Measurements from ENCODE around the gene TMEM252. TPM values are rescaled to one million over a fixed set of nuclear protein-coding genes. Genes with fewer than 3 reads are reported as not detected.

The TMEM252 gene
- total RNA-seq, 1 donor from 2014 or later, result not detected

GRCh38 chr9:68493541-68493940 lies 47.1 kb downstream of the TMEM252 start:
- H3K36me3 ChIP-seq, result peaks cover 19% of the 10 kb centered on the region
- intact Hi-C loops (cut with micrococcal nuclease), result no loop called here
- TF ChIP-seq CTCF (IDR thresholded peaks at IDR 0.05; ENCODE audit: borderline replicate concordance), result no peak
- H3K4me3 ChIP-seq, result no peak overlapping the region
- H3K27me3 ChIP-seq (ENCODE audit: low read depth), result no peaks in the 10 kb centered on the region
- H3K9me3 ChIP-seq (replicated peaks), result no peaks in the 10 kb centered on the region
- DNase-seq, result no peak
- peaks cover 66% of the 10 kb centered on the region for H3K4me1 ChIP-seq
- peak overlapping the region; percentile 14 for H3K27ac ChIP-seq (replicated peaks)

- peaks cover 72% of the 10 kb centered on the region for H3K4me1 ChIP-seq
- no peak overlapping the region for H3K4me3 ChIP-seq
- H3K36me3 ChIP-seq, result peaks cover 20% of the 10 kb centered on the region
- TF ChIP-seq CTCF (IDR thresholded peaks at IDR 0.05; ENCODE audit: borderline replicate concordance), result no peak
- H3K27ac ChIP-seq (replicated peaks), result no peak overlapping the region
- intact Hi-C loops (cut with micrococcal nuclease), result no loop called here
- no peaks in the 10 kb centered on the region for H3K9me3 ChIP-seq (replicated peaks)
- DNase-seq, result no peak
- no peaks in the 10 kb centered on the region for H3K27me3 ChIP-seq (ENCODE audit: low read depth)
These were observed 47.9 kb downstream of the TMEM252 start for GRCh38 chr9:68492806-68493205.

- Histone ChIP-seq H3K27me3 (ENCODE audit: low read depth) (no peaks in the 10 kb centered on the region), H3K4me1 (peaks cover 44% of the 10 kb centered on the region), H3K27ac (replicated peaks) (no peak overlapping the region), H3K36me3 (peaks cover 45% of the 10 kb centered on the region), H3K4me3 (no peak overlapping the region), H3K9me3 (replicated peaks) (peaks cover 18% of the 10 kb centered on the region)
- no peak for DNase-seq
- TF ChIP-seq CTCF (IDR thresholded peaks at IDR 0.05; ENCODE audit: borderline replicate concordance), result no peak
- intact Hi-C loops (cut with micrococcal nuclease), result no loop called here
These were observed 51.0 kb downstream of the TMEM252 start for GRCh38 chr9:68489646-68490045.

- peak overlapping the region; percentile 54 for H3K27ac ChIP-seq (replicated peaks)
- no peak for TF ChIP-seq CTCF (IDR thresholded peaks at IDR 0.05; ENCODE audit: borderline replicate concordance)
- H3K36me3 ChIP-seq, result peaks cover 58% of the 10 kb centered on the region
- DNase-seq, result no peak
- H3K4me1 ChIP-seq, result peaks cover 31% of the 10 kb centered on the region
- H3K4me3 ChIP-seq, result no peak overlapping the region
- no peaks in the 10 kb centered on the region for H3K27me3 ChIP-seq (ENCODE audit: low read depth)
- intact Hi-C loops (cut with micrococcal nuclease), result no loop called here
- H3K9me3 ChIP-seq (replicated peaks), result peaks cover 18% of the 10 kb centered on the region
These were observed 52.6 kb downstream of the TMEM252 start for GRCh38 chr9:68488126-68488525.

Other genes with a start within 250 kb of the TMEM252 start
- gene FOXD4L3, start 238.0 kb downstream of the TMEM252 start, total RNA-seq, result not detected
- 190 TPM for gene PGM5, start 184.3 kb downstream of the TMEM252 start, total RNA-seq
- gene PIP5K1B, start 164.4 kb upstream of the TMEM252 start, total RNA-seq, result 71.9 TPM